Osteocyte (in vitro differentiated cells): ENCODE measurements around the gene SVOP. TPM values are rescaled to one million over a fixed set of nuclear protein-coding genes. Genes with fewer than 3 reads are reported as not detected.
"Not testable (repeated sequence)": the region's sequence is repeated elsewhere in the genome, so short reads cannot be mapped to it uniquely, and the experiment has no call there.

ENCODE experiments used
- DNase-seq: peaks from one replicate; pipeline ENCODE4 v3.0.0; 2021; ENCODE audit warnings: mixed read lengths; ENCODE audit not compliant: unreplicated experiment; ENCODE audit errors: extremely low spot score
- H3K27ac Mint-ChIP-seq: one replicate; pipeline ENCODE4 v1.8.0; 2021; ENCODE audit warnings: mild to moderate bottlenecking, mixed read lengths; ENCODE audit not compliant: unreplicated experiment
- H3K27me3 Mint-ChIP-seq: one replicate; pipeline ENCODE4 v1.8.0; 2021; ENCODE audit warnings: mixed read lengths; ENCODE audit not compliant: unreplicated experiment
- H3K36me3 Mint-ChIP-seq: one replicate; pipeline ENCODE4 v1.8.0; 2021; ENCODE audit warnings: mixed read lengths; ENCODE audit not compliant: unreplicated experiment
- H3K4me1 Mint-ChIP-seq: one replicate; pipeline ENCODE4 v1.8.0; 2021; ENCODE audit warnings: mixed read lengths; ENCODE audit not compliant: unreplicated experiment
- H3K4me3 Mint-ChIP-seq: one replicate; pipeline ENCODE4 v1.8.0; 2021; ENCODE audit warnings: mild to moderate bottlenecking, moderate library complexity, mixed read lengths; ENCODE audit not compliant: unreplicated experiment
- H3K9me3 Mint-ChIP-seq: one replicate; pipeline ENCODE4 v1.8.0; 2021; ENCODE audit warnings: mixed read lengths; ENCODE audit not compliant: unreplicated experiment
- total RNA-seq: library from RNA; stranded (reverse); gene quantifications from 2 replicates; pipeline ENCODE4 v1.2.1, GENCODE V29; 2021
- TF ChIP-seq, protein P1 (sequence below): fragments of 200-600 bp; sonication (generic); IDR thresholded peaks from 2 replicates; pipeline ENCODE4 v1.5.0; 2021; ENCODE audit warnings: antibody characterized with exemption, mild to moderate bottlenecking, moderate library complexity

Gene SVOP
- total RNA-seq, 1 donor from 2014 or later = not detected

DNA sequence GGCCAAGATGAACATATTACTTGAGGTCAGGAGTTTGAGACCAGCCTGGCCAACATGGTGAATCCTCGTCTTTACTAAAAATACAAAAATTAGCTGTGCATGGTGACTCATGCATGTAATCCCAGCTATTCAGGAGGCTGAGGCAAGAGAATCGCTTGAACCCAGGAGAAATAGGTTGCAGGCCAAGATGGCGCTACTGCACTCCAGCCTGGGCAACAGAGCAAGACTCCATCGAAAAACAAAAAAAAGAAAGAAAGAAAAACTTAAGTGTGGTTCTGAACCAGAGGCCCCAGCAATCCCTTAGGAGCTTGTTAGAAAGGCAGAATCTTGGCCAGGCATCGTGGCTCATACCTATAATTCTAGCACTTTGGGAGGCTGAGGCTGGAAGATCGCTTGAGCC is 24.5 kb downstream of the SVOP start:
- peaks cover 3% of the 10 kb centered on the region for H3K4me1 Mint-ChIP-seq
- no peak overlapping the region for H3K27ac Mint-ChIP-seq
- DNase-seq = no peak
- H3K36me3 Mint-ChIP-seq = no peaks in the 10 kb centered on the region
- H3K4me3 Mint-ChIP-seq = peak overlapping the region; percentile 6
- no peaks in the 10 kb centered on the region for H3K9me3 Mint-ChIP-seq
- H3K27me3 Mint-ChIP-seq = no peaks in the 10 kb centered on the region
- TF ChIP-seq, protein P1, sequence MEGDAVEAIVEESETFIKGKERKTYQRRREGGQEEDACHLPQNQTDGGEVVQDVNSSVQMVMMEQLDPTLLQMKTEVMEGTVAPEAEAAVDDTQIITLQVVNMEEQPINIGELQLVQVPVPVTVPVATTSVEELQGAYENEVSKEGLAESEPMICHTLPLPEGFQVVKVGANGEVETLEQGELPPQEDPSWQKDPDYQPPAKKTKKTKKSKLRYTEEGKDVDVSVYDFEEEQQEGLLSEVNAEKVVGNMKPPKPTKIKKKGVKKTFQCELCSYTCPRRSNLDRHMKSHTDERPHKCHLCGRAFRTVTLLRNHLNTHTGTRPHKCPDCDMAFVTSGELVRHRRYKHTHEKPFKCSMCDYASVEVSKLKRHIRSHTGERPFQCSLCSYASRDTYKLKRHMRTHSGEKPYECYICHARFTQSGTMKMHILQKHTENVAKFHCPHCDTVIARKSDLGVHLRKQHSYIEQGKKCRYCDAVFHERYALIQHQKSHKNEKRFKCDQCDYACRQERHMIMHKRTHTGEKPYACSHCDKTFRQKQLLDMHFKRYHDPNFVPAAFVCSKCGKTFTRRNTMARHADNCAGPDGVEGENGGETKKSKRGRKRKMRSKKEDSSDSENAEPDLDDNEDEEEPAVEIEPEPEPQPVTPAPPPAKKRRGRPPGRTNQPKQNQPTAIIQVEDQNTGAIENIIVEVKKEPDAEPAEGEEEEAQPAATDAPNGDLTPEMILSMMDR = no peak

DNA sequence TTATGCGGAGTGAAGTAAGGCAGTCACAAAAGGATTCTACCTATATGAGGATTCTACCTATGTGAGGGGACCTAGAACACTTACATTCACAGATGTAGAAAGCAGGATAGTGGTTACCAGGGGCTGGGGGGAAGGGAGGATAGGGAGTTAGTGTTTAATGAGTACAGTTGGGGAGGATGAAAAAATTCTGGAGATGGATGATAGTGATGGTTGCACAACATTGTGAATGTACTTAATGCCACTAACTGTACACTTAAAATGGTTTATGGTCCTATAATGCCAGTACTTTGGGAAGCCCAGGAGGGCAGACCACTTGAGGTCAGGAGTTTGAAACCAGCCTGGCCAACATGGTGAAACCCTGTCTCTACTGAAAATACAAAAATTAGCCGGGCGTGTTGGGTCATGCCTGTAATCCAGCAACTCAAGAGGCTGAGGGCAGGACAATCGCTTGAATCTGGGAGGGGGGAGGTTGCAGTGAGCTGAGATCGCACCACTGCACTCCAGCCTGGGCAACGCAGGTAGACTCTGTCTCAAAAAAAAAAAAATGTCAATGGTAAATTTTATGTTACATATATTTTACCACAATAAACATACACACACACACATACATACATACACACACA is 25.4 kb downstream of the SVOP start:
- peaks cover 3% of the 10 kb centered on the region for H3K4me1 Mint-ChIP-seq
- no peak for DNase-seq
- H3K36me3 Mint-ChIP-seq = no peaks in the 10 kb centered on the region
- TF ChIP-seq, protein P1 = no peak
- no peaks in the 10 kb centered on the region for H3K27me3 Mint-ChIP-seq
- no peak overlapping the region for H3K4me3 Mint-ChIP-seq
- H3K27ac Mint-ChIP-seq = no peak overlapping the region
- no peaks in the 10 kb centered on the region for H3K9me3 Mint-ChIP-seq

DNA sequence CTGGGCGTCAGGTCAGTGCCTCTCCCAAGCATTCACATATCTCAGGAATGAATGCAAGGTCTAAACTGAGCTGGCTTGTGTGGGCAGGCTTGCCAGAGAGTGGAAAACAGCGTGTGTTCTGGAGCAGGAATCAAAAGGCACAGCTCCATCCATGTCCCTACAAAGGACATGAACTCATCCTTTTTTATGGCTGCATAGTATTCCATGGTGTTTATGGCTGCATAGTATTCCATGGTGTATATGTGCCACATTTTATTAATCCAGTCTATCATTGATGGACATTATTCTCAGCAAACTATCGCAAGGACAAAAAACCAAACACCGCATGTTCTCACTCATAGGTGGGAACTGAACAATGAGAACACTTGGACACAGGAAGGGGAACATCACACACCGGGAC is 30.8 kb downstream of the SVOP start:
- H3K4me3 Mint-ChIP-seq, DNase-seq, H3K4me1 Mint-ChIP-seq, H3K27ac Mint-ChIP-seq, H3K36me3 Mint-ChIP-seq, H3K9me3 Mint-ChIP-seq, H3K27me3 Mint-ChIP-seq: not testable (repeated sequence)

DNA sequence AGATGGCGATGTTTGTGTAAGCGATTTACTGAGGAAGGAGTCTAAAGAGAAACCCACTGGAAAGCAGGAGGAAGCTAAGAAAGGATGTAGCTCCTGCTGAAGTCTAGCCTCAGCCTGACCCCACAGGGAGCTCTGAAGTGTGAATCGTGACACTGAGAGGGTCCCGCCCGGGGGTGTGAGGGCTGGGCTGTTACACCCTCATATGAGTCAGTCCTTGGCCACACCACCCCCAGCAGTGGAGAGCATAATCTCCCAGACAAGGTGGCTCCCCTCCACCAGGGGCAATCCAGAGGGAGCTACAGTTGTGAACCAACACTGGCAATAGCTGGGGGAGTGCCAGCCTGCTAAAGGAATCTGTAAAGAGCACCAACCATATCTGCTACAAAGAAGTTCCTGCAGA is 31.5 kb downstream of the SVOP start:
- TF ChIP-seq, protein P1 = no peak
- Mint-ChIP-seq H3K27ac (peak overlapping the region; percentile 29), H3K4me3 (no peak overlapping the region), H3K4me1 (peaks cover 7% of the 10 kb centered on the region), H3K36me3 (no peaks in the 10 kb centered on the region), H3K9me3 (no peaks in the 10 kb centered on the region), H3K27me3 (no peaks in the 10 kb centered on the region)
- DNase-seq = peak; percentile 85

DNA sequence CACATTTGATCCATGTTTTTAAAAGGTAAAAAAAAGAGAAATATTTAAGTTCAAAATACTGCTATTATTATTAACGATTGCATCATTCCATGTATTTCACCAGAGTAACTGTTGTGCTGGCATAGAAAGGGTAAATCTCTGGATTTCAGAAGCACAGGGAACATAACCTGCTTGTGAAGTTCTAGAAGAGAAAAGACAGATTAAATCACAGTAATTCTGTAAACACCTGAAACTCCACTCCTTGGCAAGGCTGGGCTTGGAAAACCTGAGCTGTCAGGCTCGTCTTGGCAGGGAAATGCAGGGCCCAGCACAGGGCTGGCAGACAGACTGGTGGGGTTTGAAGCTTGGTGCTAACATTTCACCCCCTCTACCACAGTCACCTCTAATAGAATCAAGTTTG is 35.1 kb downstream of the SVOP start:
- Mint-ChIP-seq H3K27me3 (no peaks in the 10 kb centered on the region), H3K27ac (no peak overlapping the region), H3K9me3 (no peaks in the 10 kb centered on the region), H3K4me3 (no peak overlapping the region), H3K36me3 (no peaks in the 10 kb centered on the region), H3K4me1 (peaks cover 7% of the 10 kb centered on the region)
- peak; percentile 44 for DNase-seq
- TF ChIP-seq, protein P1 = no peak

DNA sequence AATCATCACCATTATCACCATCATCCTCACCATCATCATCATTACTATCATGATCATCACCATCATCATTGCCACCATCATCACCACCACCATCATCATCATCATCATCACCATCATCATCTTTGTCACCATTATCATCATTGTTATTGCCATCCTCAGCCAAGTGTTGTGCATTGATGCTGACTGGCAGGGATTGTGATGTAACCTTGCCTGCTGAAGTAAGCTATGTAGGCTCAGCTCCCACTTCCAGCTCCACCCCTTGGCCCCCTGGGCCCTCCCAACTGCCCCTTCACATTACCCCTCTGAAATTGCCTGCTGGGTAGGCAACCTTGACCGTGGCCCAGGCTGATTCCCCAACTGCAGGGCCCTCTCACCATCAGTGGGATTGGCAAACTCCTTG is 37.6 kb downstream of the SVOP start:
- DNase-seq = no peak
- Mint-ChIP-seq H3K36me3 (no peaks in the 10 kb centered on the region), H3K27me3 (no peaks in the 10 kb centered on the region), H3K9me3 (no peaks in the 10 kb centered on the region), H3K4me3 (no peak overlapping the region), H3K4me1 (no peaks in the 10 kb centered on the region), H3K27ac (no peak overlapping the region)
- TF ChIP-seq, protein P1 = no peak
